Measurements from ENCODE around the gene TRAF3IP1.
"Not testable (repeated sequence)": the region's sequence is repeated elsewhere in the genome, so short reads cannot be mapped to it uniquely, and the experiment has no call there.

The TRAF3IP1 gene

DNA sequence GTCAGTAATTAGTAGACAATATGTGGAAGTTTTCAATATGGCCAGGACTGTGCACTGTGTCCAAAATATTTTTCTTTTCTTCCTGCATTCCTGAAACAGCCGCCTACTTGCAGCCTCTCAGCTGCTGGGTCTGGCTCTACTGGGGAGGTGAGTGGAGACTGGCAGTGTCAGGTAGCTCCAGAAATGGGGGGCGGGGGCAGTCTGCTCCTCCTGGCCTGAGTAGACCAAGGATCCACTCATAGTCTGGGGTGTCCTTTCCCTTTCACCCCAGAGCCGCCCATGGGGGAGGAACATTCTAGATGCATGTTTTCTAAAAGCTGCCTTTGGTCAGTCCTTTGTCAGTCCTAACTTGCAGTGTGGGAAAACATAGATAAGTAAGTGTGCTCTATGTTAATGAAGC is 23.7 kb downstream of the TRAF3IP1 start:
- DNase-seq: no peak

GRCh38 chr2:238344517-238344916 is 24.2 kb downstream of the TRAF3IP1 start:
- DNase-seq: no peak

- no peak for DNase-seq
Measured at GRCh38 chr2:238345297-238345968, 25.1 kb downstream of the TRAF3IP1 start.

DNA sequence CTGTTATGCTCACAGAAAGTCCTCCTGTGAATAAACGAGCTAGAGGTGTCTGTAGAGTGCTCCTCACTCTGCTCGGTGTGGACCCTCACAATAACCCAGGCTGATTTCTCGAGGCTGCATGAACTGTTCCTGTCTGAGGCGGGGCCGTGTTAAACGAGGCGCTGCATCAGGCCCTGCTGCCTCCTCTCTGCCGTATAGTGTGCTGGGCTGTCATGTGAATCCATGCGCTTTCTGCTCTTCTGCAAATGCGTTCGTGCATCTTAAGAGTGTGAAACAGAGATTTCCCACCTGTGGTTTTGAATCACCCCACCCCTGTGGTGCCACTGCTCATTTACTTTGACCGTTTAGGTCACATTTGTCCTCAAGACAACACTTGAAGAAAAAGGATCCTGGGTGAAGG is 26.2 kb downstream of the TRAF3IP1 start:
- DNase-seq: no peak

- no peak for DNase-seq
Measured at GRCh38 chr2:238350150-238350897, 30.0 kb downstream of the TRAF3IP1 start.

- no peak for DNase-seq
Measured at GRCh38 chr2:238351315-238351714, 31.0 kb downstream of the TRAF3IP1 start.

- no peak for DNase-seq
Measured at GRCh38 chr2:238352361-238352760, 32.0 kb downstream of the TRAF3IP1 start.

- no peak for DNase-seq
Measured at GRCh38 chr2:238358769-238359168, 38.5 kb downstream of the TRAF3IP1 start.

- DNase-seq: no peak
Measured at GRCh38 chr2:238359403-238359802, 39.1 kb downstream of the TRAF3IP1 start.

GRCh38 chr2:238361877-238362276 is 41.6 kb downstream of the TRAF3IP1 start:
- DNase-seq: no peak

GRCh38 chr2:238362626-238363025 is 42.3 kb downstream of the TRAF3IP1 start:
- DNase-seq: no peak

DNA sequence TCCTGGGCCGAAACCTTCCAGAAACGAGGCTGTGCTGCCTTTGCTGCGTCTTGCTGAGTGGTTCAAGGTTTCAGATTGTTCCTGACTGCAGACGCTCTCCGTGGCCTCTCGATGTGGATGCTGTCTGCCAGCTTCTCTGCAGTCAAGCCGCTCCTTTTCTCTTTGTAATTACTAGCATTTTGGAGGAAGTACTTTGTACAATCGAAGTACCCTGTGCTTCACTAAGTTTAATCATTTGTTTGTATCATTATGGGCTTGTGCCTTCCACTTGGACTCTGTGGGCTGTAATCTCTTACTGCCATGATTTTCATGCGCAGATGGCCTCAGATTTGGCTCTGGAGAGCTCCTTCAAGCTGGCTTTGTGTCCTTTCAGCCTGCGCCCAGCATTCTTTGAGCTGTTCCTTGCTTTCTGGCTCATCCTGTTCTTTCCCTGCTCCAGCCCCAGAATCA is 49.3 kb downstream of the TRAF3IP1 start:
- DNase-seq: no peak

DNA sequence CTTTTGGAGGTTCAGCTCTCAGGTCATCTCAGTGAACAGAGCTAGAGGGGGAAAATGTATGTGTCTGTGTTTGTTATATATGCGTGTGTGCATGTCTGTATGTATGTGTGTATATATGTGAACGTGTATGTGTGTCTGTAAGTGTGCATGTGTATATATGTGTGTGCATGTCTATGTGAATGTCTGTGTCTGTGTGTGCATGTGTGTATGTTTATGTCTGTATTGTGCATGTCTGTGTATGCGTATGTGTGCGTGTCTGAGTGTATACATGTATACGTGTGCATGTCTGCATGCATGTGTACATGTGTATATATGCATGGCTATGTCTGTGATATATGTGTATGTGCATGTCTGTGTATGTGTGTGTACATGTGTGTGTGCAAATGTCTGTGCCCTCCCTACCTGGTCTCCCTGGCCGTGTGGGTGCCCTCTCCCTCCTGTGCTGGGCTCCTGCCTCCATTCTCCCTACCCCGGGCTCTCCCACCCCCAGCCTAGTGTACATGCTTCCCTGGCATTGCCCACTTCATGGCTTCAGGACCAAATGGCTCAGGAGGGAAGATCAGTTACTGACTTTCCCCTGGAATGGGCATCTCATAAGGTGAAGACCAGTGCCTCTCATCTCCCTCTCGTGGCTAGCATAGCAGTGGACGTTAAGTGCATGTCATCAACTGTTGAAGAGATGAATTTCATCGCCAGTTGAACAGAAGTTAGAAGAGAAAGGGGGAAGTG is 49.9 kb downstream of the TRAF3IP1 start:
- no peak for DNase-seq

DNA sequence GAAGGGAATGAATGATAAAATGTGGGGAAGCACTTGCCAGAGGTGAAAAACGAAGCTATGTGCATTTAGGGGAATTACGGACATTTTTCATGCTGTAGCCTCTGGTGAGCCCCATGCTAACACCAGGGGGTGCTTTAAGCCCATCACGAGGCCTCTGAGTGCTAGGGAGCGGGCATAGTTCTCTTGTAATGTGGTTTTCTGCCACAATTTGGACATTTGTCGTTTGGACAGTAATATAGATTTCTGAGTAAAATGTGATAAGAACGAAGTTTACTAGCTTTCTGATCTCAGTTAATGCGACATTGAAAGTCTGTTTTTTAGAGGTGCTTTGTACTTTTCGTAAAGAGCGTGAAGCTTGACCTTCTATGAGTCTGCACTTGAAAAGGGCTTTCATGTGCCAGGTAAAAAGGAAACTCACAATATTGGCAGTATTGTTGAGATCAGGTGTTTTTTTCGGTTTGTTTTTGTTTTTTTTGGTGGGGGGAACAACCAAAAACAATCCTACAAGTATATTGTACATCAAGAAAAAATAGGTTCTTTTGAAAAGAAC is 50.6 kb downstream of the TRAF3IP1 start:
- no peak for DNase-seq

DNA sequence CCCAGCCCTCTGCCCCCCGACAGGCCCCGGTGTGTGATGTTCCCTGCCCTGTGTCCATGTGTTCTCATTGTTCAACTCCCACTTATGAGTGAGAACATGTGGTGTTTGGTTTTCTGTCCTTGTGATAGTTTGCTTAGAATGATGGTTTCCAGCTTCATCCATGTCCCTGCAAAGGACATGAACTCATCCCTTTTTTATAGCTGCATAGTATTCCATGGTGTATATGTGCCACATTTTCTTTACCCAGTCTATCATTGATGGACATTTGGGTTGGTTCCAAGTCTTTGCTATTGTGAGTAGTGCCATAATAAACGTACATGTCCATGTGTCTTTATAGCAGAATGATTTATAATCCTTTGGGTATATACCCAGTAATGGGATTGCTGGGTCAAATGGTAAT is 52.0 kb downstream of the TRAF3IP1 start:
- not testable (repeated sequence) for DNase-seq

DNA sequence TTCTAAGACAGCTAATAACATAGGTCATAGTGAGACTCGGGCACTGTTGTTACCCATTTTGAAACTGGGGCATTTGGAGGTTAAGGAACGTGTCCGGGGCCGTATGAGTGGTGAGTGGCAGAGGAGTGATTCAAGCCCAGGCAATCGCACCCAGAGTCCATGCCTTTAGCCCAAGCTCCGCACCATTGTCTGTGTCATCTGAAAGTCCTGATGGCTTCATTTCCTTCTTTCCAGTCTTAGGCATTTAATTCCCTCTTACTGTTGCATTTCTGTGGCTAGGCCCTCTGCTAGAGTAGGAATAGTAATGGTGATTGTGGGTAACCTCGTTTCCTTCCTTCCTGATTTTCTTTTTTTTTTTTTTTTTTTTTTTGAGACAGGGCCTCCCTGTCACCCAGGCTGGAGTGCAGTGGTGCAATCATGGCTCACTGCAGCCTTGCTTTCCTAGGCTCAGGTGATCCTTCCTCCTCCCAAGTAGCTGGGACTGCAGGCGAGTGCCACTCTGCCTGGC is 56.6 kb downstream of the TRAF3IP1 start:
- no peak for DNase-seq

- no peak for DNase-seq
Measured at GRCh38 chr2:238378230-238379095, 58.1 kb downstream of the TRAF3IP1 start.

DNA sequence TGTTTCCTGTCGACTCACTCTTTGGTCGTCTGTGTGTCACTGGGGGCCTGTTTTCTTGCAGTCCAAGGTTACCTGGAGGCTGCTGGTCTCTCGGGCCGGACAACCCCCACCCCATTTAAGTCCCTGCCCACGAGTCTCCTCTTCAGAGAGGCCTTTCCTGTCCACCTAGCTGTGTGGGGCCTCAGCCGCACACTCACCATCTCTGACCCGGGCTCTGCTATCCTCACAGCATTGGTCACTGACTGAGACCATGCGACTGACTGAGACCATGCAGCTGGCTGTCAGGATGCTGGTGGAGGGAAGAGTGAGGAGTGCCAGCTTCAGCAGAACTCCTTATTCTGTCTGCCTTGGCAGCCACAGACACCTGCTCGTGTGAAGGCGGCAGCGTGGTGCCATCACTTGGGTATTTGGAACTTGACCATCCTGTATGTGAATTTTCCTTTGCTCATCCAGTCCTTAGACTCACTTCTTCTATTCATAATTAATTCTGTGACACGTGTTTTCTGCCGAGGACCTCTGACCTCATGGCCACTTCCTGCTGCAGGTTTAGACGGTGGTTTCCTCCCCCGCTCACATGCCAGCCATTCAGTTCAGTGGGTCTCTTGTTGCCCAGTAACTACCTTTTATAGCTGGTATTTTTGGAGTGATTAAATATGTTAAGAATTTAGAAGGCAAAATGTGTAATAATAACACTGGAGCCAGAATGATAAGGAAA is 58.9 kb downstream of the TRAF3IP1 start:
- no peak for DNase-seq

DNA sequence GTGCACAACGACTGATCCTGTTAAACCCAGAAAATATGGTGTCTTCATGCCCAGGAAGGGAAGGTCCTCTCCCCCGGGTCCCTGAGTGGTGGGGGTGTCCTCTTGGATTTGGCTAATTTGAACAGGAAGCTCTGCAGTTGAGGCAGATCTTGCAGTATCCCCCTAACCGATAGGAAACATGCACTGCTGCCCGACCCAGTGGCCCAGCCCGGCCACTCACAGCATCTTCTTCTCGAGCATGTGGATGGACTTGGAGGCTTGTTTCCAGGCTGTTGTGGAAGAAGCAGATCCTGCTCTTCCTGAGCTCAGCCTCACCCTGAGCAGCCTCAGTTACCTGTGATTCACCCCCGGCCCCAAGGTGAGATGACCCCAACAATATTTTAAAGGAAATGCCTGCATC is 60.0 kb downstream of the TRAF3IP1 start:
- DNase-seq: no peak

DNA sequence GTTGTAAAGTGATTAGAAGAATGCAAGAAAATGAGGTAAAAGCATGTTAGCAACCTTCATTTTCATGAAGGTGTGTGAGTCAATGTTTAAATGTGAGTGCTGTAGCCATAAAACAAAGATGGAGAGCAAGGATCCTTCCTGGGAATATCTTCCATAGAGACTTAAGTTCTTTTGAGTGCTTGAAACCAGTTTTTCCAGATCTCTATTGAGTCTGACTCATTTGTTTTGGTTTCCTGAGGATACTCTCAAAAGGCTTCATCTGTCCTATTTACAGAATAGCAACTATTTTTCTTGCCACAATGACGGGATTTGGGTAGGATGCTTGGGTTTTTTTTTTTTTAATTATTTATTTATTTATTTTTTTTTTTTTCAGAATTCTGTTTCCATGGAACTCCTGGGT is 60.5 kb downstream of the TRAF3IP1 start:
- no peak for DNase-seq

GRCh38 chr2:238381341-238382115 is 61.2 kb downstream of the TRAF3IP1 start:
- DNase-seq: no peak
